ENCODE results near the gene IQCM.

DNA sequence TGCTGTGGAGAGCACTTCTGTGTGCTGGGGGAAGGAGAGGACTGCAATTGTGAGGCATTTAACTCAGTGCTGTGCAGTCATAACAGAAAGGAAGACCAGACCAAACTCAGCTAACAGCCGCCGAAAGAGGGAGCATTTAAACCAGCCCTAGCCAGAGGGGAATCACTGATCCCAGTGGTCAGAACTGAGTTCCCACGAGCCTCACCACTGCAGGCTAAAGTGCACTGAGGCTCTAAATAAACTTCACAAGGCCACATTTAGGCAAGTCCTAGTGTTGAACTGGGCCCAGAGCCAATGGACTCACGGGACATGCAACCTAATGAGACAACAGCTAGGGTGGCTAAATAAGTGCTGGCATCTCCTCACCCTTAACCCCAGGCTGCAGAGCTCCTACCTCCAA, 20.4 kb downstream of the IQCM start:
- no peak for TF ChIP-seq POLR2AphosphoS5 (IDR thresholded peaks at IDR 0.05)
- TF ChIP-seq, protein P1, sequence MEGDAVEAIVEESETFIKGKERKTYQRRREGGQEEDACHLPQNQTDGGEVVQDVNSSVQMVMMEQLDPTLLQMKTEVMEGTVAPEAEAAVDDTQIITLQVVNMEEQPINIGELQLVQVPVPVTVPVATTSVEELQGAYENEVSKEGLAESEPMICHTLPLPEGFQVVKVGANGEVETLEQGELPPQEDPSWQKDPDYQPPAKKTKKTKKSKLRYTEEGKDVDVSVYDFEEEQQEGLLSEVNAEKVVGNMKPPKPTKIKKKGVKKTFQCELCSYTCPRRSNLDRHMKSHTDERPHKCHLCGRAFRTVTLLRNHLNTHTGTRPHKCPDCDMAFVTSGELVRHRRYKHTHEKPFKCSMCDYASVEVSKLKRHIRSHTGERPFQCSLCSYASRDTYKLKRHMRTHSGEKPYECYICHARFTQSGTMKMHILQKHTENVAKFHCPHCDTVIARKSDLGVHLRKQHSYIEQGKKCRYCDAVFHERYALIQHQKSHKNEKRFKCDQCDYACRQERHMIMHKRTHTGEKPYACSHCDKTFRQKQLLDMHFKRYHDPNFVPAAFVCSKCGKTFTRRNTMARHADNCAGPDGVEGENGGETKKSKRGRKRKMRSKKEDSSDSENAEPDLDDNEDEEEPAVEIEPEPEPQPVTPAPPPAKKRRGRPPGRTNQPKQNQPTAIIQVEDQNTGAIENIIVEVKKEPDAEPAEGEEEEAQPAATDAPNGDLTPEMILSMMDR (IDR thresholded peaks at IDR 0.05), result no peak
- no peak for TF ChIP-seq POLR2A (IDR thresholded peaks at IDR 0.05)

All from breast epithelium (tissue), 3 donors.